KMS-11 (cell line): ENCODE measurements around the gene PBRM1.

Experiments
- H2AFZ ChIP-seq: fragments of 200-600 bp; sonication (generic); 2 replicates; pipeline ENCODE4 v1.6.1; 2016; ENCODE audit warnings: antibody characterized with exemption, mixed run types, low read depth
- H3K27ac ChIP-seq: fragments of 200-600 bp; sonication (generic); 2 replicates; pipeline ENCODE4 v1.6.1; 2016; ENCODE audit warnings: mild to moderate bottlenecking, mixed run types
- H3K27me3 ChIP-seq: fragments of 200-600 bp; sonication (generic); 2 replicates; pipeline ENCODE4 v1.6.1; 2017; ENCODE audit warnings: mild to moderate bottlenecking, low read depth, mixed run types, moderate library complexity; ENCODE audit not compliant: insufficient read depth
- H3K36me3 ChIP-seq: fragments of 200-600 bp; sonication (generic); 2 replicates; pipeline ENCODE4 v1.6.1; 2017; ENCODE audit warnings: mild to moderate bottlenecking, mixed run types; ENCODE audit not compliant: insufficient read depth
- H3K4me1 ChIP-seq: fragments of 200-600 bp; sonication (generic); 2 replicates; pipeline ENCODE4 v1.6.1; 2016; ENCODE audit warnings: mild to moderate bottlenecking, low read depth, mixed run types; ENCODE audit not compliant: poor library complexity, severe bottlenecking
- H3K4me2 ChIP-seq: fragments of 200-600 bp; sonication (generic); 2 replicates; pipeline ENCODE4 v1.7.0; 2016; ENCODE audit warnings: mild to moderate bottlenecking, mixed run types
- H3K4me3 ChIP-seq: fragments of 200-600 bp; sonication (generic); IDR thresholded peaks from 2 replicates; pipeline ENCODE4 v1.6.1; 2017; ENCODE audit warnings: low read depth, low read length, mixed read lengths; ENCODE audit not compliant: insufficient read depth
- H3K79me2 ChIP-seq: fragments of 200-600 bp; sonication (generic); 2 replicates; pipeline ENCODE4 v1.6.1; 2016; ENCODE audit warnings: low read depth, mixed run types; ENCODE audit not compliant: insufficient read depth
- H3K9ac ChIP-seq: fragments of 200-600 bp; sonication (generic); 2 replicates; pipeline ENCODE4 v1.6.1; 2016; ENCODE audit warnings: mild to moderate bottlenecking, mixed run types
- H4K20me1 ChIP-seq: fragments of 200-600 bp; sonication (generic); 2 replicates; pipeline ENCODE4 v1.6.1; 2016; ENCODE audit warnings: mild to moderate bottlenecking, mixed run types; ENCODE audit not compliant: insufficient read depth
- CTCF ChIP-seq: fragments of 200-600 bp; sonication (generic); conservative IDR thresholded peaks from 2 replicates; pipeline ENCODE4 v1.6.1; 2017; ENCODE audit warnings: low read depth, mild to moderate bottlenecking, antibody characterized with exemption, low read length, moderate library complexity, mixed read lengths

The PBRM1 gene

GRCh38 chr3:52521881-52522650 is 163.6 kb downstream of the PBRM1 start:
- H3K4me1 ChIP-seq, result no peaks in the 10 kb centered on the region
- no peak overlapping the region for H3K4me2 ChIP-seq
- no peak for TF ChIP-seq CTCF
- no peaks in the 10 kb centered on the region for H4K20me1 ChIP-seq
- no peak overlapping the region for H3K27ac ChIP-seq
- H3K9ac ChIP-seq, result no peak overlapping the region
- H3K4me3 ChIP-seq, result no peak overlapping the region
- no peaks in the 10 kb centered on the region for H3K27me3 ChIP-seq
- H3K79me2 ChIP-seq, result no peaks in the 10 kb centered on the region
- H2AFZ ChIP-seq, result no peak overlapping the region
- H3K36me3 ChIP-seq, result no peaks in the 10 kb centered on the region

GRCh38 chr3:52521488-52521824 is 164.3 kb downstream of the PBRM1 start:
- H3K27ac ChIP-seq, result no peak overlapping the region
- no peaks in the 10 kb centered on the region for H3K4me1 ChIP-seq
- H3K4me3 ChIP-seq, result no peak overlapping the region
- H3K9ac ChIP-seq, result no peak overlapping the region
- no peak overlapping the region for H3K4me2 ChIP-seq
- H2AFZ ChIP-seq, result no peak overlapping the region
- no peaks in the 10 kb centered on the region for H3K79me2 ChIP-seq
- no peaks in the 10 kb centered on the region for H4K20me1 ChIP-seq
- H3K36me3 ChIP-seq, result no peaks in the 10 kb centered on the region
- H3K27me3 ChIP-seq, result no peaks in the 10 kb centered on the region
- TF ChIP-seq CTCF, result no peak

- Histone ChIP-seq H4K20me1 (no peaks in the 10 kb centered on the region), H3K4me2 (no peak overlapping the region), H3K27me3 (no peaks in the 10 kb centered on the region), H3K4me1 (no peaks in the 10 kb centered on the region), H3K4me3 (no peak overlapping the region), H2AFZ (no peak overlapping the region), H3K36me3 (no peaks in the 10 kb centered on the region), H3K27ac (no peak overlapping the region), H3K9ac (no peak overlapping the region), H3K79me2 (no peaks in the 10 kb centered on the region)
- no peak for TF ChIP-seq CTCF
These were observed 164.8 kb downstream of the PBRM1 start for GRCh38 chr3:52520716-52521487.

- H3K36me3 ChIP-seq, result no peaks in the 10 kb centered on the region
- TF ChIP-seq CTCF, result no peak
- H2AFZ ChIP-seq, result no peak overlapping the region
These were observed 165.5 kb downstream of the PBRM1 start for GRCh38 chr3:52520141-52520667.

More at GRCh38 chr3:52520141-52520667, 165.5 kb downstream of the PBRM1 start:
- no peak overlapping the region for H3K4me3 ChIP-seq
- no peak overlapping the region for H3K9ac ChIP-seq
- H3K79me2 ChIP-seq, result no peaks in the 10 kb centered on the region
- H3K4me1 ChIP-seq, result no peaks in the 10 kb centered on the region
- no peak overlapping the region for H3K4me2 ChIP-seq
- no peak overlapping the region for H3K27ac ChIP-seq
- no peaks in the 10 kb centered on the region for H4K20me1 ChIP-seq
- no peaks in the 10 kb centered on the region for H3K27me3 ChIP-seq
